ENCODE data around the gene CD180. TPM values are rescaled to one million over a fixed set of nuclear protein-coding genes. Genes with fewer than 3 reads are reported as not detected.

The CD180 gene
- total RNA-seq, 3 donors from 2014 or later: 0.98 to 4.6 (median 2.8) TPM

- Histone ChIP-seq H3K4me3 (no peak overlapping the region), H3K27me3 (no peaks in the 10 kb centered on the region), H3K4me1 (peaks cover 0 to 3% of the 10 kb centered on the region in 2 donors), H3K27ac (peak overlapping the region; percentile 58 to 74), H3K9me3 (no peaks in the 10 kb centered on the region), H3K36me3 (no peaks in the 10 kb centered on the region)
- no peak for DNase-seq (ENCODE audit: low spot score in 2 of 2)
- TF ChIP-seq POLR2A (IDR thresholded peaks at IDR 0.05): no peak
- no peak for TF ChIP-seq CTCF (IDR thresholded peaks at IDR 0.05)
- intact Hi-C loops (cut with DNase I; ENCODE audit: low total_unique reads): no loop called here
Observed at GRCh38 chr5:67163231-67163756, 33.3 kb downstream of the CD180 start.

- H3K27me3 ChIP-seq: no peaks in the 10 kb centered on the region
- H3K36me3 ChIP-seq: no peaks in the 10 kb centered on the region
- no peak overlapping the region for H3K4me3 ChIP-seq
- intact Hi-C loops (cut with DNase I; ENCODE audit: low total_unique reads): no loop called here
- peak overlapping the region; percentile 58 to 74 for H3K27ac ChIP-seq
- DNase-seq (ENCODE audit: low spot score in 2 of 2): no peak
- no peaks in the 10 kb centered on the region for H3K9me3 ChIP-seq
- peaks cover 0 to 3% of the 10 kb centered on the region in 2 donors for H3K4me1 ChIP-seq
- TF ChIP-seq CTCF (IDR thresholded peaks at IDR 0.05): no peak
- no peak for TF ChIP-seq POLR2AphosphoS5 (IDR thresholded peaks at IDR 0.05)
- TF ChIP-seq POLR2A (IDR thresholded peaks at IDR 0.05): no peak
Observed at GRCh38 chr5:67161767-67162166, 34.8 kb downstream of the CD180 start.

- Histone ChIP-seq H3K27ac (peak overlapping the region; percentile 58 to 81), H3K4me3 (no peak overlapping the region), H3K27me3 (no peaks in the 10 kb centered on the region), H3K4me1 (no peaks in the 10 kb centered on the region), H3K36me3 (no peaks in the 10 kb centered on the region), H3K9me3 (no peaks in the 10 kb centered on the region)
- no peak for TF ChIP-seq POLR2A (IDR thresholded peaks at IDR 0.05)
- TF ChIP-seq POLR2AphosphoS5 (IDR thresholded peaks at IDR 0.05): no peak
- no peak for TF ChIP-seq CTCF (IDR thresholded peaks at IDR 0.05)
- intact Hi-C loops (cut with DNase I; ENCODE audit: low total_unique reads): no loop called here
- DNase-seq (ENCODE audit: low spot score in 2 of 2): peak in 1 of 2 donors; percentile 87
Observed at GRCh38 chr5:67160985-67161384, 35.6 kb downstream of the CD180 start.

GRCh38 chr5:67160272-67160671, 36.3 kb downstream of the CD180 start:
- Histone ChIP-seq H3K4me1 (no peaks in the 10 kb centered on the region), H3K36me3 (no peaks in the 10 kb centered on the region), H3K9me3 (no peaks in the 10 kb centered on the region), H3K27ac (peak overlapping the region; percentile 58 to 81), H3K4me3 (no peak overlapping the region), H3K27me3 (no peaks in the 10 kb centered on the region)
- intact Hi-C loops (cut with DNase I; ENCODE audit: low total_unique reads): no loop called here
- TF ChIP-seq POLR2A (IDR thresholded peaks at IDR 0.05): no peak
- TF ChIP-seq POLR2AphosphoS5 (IDR thresholded peaks at IDR 0.05): no peak
- TF ChIP-seq CTCF (IDR thresholded peaks at IDR 0.05): no peak
- DNase-seq (ENCODE audit: low spot score in 2 of 2): no peak

- peak overlapping the region; percentile 37 to 44 for H3K27ac ChIP-seq
- TF ChIP-seq POLR2A (IDR thresholded peaks at IDR 0.05) (no peak), CTCF (IDR thresholded peaks at IDR 0.05) (peak; percentile 74 to 90 (median 86))
- no peaks in the 10 kb centered on the region for H3K4me1 ChIP-seq
- intact Hi-C loops (cut with DNase I; ENCODE audit: low total_unique reads): no loop called here
- no peaks in the 10 kb centered on the region for H3K36me3 ChIP-seq
- no peak overlapping the region for H3K4me3 ChIP-seq
- H3K27me3 ChIP-seq: no peaks in the 10 kb centered on the region
- H3K9me3 ChIP-seq: no peaks in the 10 kb centered on the region
- DNase-seq (ENCODE audit: low spot score in 2 of 2): no peak
Observed at GRCh38 chr5:67156976-67157583, 39.5 kb downstream of the CD180 start.

Measured in breast epithelium (tissue), 4 donors.